Adrenal gland (tissue), 5 donors: Measurements from ENCODE around the gene PDLIM4.

Source experiments
- CTCF ChIP-seq, 6 experiments: fragments of 450-650 bp in 4 of 6; fragments of 200-600 bp in 2 of 6; sonication (generic) in 1 of 6; IDR thresholded peaks; 1 replicate in 5 of 6; 2 replicates in 1 of 6; pipeline versions ENCODE4 v1.5.1 to v1.8.0; 2016 to 2021; ENCODE audit warnings: antibody characterized with exemption in 6 of 6, mild to moderate bottlenecking in 2 of 6, moderate library complexity in 1 of 6
- POLR2A ChIP-seq, 2 donors: fragments of 450-650 bp; IDR thresholded peaks; one replicate each; pipeline ENCODE4 v1.6.1; 2017; ENCODE audit warnings: antibody characterized with exemption in 2 of 2, mild to moderate bottlenecking in 2 of 2, moderate library complexity in 1 of 2
- donor health status: DM: no; HTN: no; CAD: no.

GRCh38 chr5:132294728-132295504, 37.4 kb downstream of the PDLIM4 start:
- no peak for TF ChIP-seq CTCF (IDR thresholded peaks at IDR 0.05)
- peak in 1 of 2 donors; percentile 40 for TF ChIP-seq POLR2A (IDR thresholded peaks at IDR 0.05)
